K562 (cell line): ENCODE data around the gene POLR2L. TPM values are rescaled to one million over a fixed set of nuclear protein-coding genes. Genes with fewer than 3 reads are reported as not detected.

ENCODE experiments used
- ATAC-seq: fragments of 200-7000 bp; cut with Tn5 transposase; 3 replicates; pipeline ENCODE4 v1.9.1; 2020; ENCODE audit warnings: moderate library complexity
- BruUV-seq: library from RNA; stranded (reverse); fragments of 400-500 nt; replicated peaks from 2 replicates; lab custom pipeline; 2021; lab: Mats Ljungman, UMichigan
- CTCF ChIA-PET: fragments of 300-600 bp; formaldehyde crosslinking; extraction: SDS; loops from one replicate; lab custom pipeline; 2021; ENCODE audit warnings: low intra/inter-chr PET ratio; lab: Yijun Ruan, JAX
- POLR2A ChIA-PET: fragments of 300-600, 350-650 bp; sonication (Branson Sonifier 250); formaldehyde crosslinking; extraction: SDS; loops from one replicate; lab custom pipeline; 2021; ENCODE audit warnings: antibody characterized with exemption, inconsistent platforms; lab: Yijun Ruan, JAX
- DNase-seq, 4 experiments: peaks; one replicate each; pipeline versions ENCODE4 v3.0.0 to v3.0.0-alpha.2; 2011 to 2018; ENCODE audit warnings: low spot score in 3 of 4, mixed read lengths in 3 of 4; ENCODE audit errors: extremely low read depth in 1 of 4
- FAIRE-seq: peaks from 2 replicates; lab custom pipeline; 2011; peaks lifted over from hg19 to GRCh38; lab: Jason Lieb, UNC
- H2AFZ ChIP-seq: 2 replicates; pipeline ENCODE4 v1.6.0; 2011; ENCODE audit warnings: low read depth, low read length, control low read depth, inconsistent platforms
- H3K27ac ChIP-seq: fragments of 200-600 bp; 3 replicates; pipeline ENCODE4 v1.8.0; 2011; ENCODE audit warnings: low read depth, mild to moderate bottlenecking, control low read depth, inconsistent platforms, low read length, moderate library complexity, mixed read lengths; ENCODE audit errors: extremely low read depth
- H3K27me3 ChIP-seq, 2 experiments: fragments of 300-600 bp in 1 of 2; 2 replicates in 1 of 2; 3 replicates in 1 of 2; pipeline versions ENCODE4 v1.6.0 to v1.8.0; 2011; ENCODE audit warnings: inconsistent platforms in 2 of 2, low read length in 2 of 2, mild to moderate bottlenecking in 1 of 2, mixed read lengths in 1 of 2, moderate library complexity in 1 of 2; ENCODE audit not compliant: control insufficient read depth in 2 of 2, insufficient read depth in 2 of 2
- H3K36me3 ChIP-seq: fragments of 300-600 bp; 3 replicates; pipeline ENCODE4 v1.8.0; 2011; ENCODE audit warnings: mild to moderate bottlenecking, low read length, inconsistent platforms; ENCODE audit not compliant: control insufficient read depth, insufficient read depth
- H3K4me1 ChIP-seq, 2 experiments: fragments of 200-600 bp in 1 of 2; replicated peaks in 1 of 2; 2 replicates in 1 of 2; 3 replicates in 1 of 2; pipeline versions ENCODE4 v1.5.1 to v1.8.0; 2011; ENCODE audit warnings: inconsistent platforms in 2 of 2, low read length in 2 of 2, mild to moderate bottlenecking in 1 of 2, mixed read lengths in 1 of 2, moderate library complexity in 1 of 2; ENCODE audit not compliant: control insufficient read depth in 2 of 2, insufficient read depth in 2 of 2
- H3K4me2 ChIP-seq: 2 replicates; pipeline ENCODE4 v1.6.1; 2011; ENCODE audit warnings: low read length, control low read depth, inconsistent platforms, mixed read lengths; ENCODE audit not compliant: insufficient read depth
- H3K4me3 ChIP-seq: fragments of 200-600 bp; sonication (generic), shearing (Covaris generic); 2 replicates; pipeline ENCODE4 v1.5.1; 2016; ENCODE audit warnings: control low read depth, inconsistent platforms
- H3K79me2 ChIP-seq: fragments of 200-600 bp; 3 replicates; pipeline ENCODE4 v1.8.0; 2011; ENCODE audit warnings: low read length, inconsistent platforms; ENCODE audit not compliant: control insufficient read depth, insufficient read depth
- H3K9ac ChIP-seq, 2 experiments: 2 replicates each; pipeline versions ENCODE4 v1.6.0 to v1.6.1; 2011; ENCODE audit warnings: low read depth in 2 of 2, low read length in 2 of 2, control low read depth in 1 of 2, inconsistent platforms in 1 of 2, mild to moderate bottlenecking in 1 of 2, mixed read lengths in 1 of 2; ENCODE audit not compliant: insufficient read depth in 1 of 2
- H3K9me1 ChIP-seq: one replicate; pipeline ENCODE4 v1.6.0; 2011; ENCODE audit warnings: inconsistent platforms, mild to moderate bottlenecking, low read length, moderate library complexity; ENCODE audit not compliant: control insufficient read depth, insufficient read depth
- H3K9me3 ChIP-seq: replicated peaks from 2 replicates; pipeline ENCODE4 v1.5.1; 2011; ENCODE audit warnings: low read depth, low read length, inconsistent platforms; ENCODE audit not compliant: control insufficient read depth, insufficient read depth
- H4K20me1 ChIP-seq: replicated peaks from 2 replicates; pipeline ENCODE4 v1.6.1; 2011; ENCODE audit warnings: low read length, inconsistent platforms, mixed read lengths; ENCODE audit not compliant: control insufficient read depth, insufficient read depth
- CBX5 ChIP-seq: IDR thresholded peaks from 2 replicates; pipeline ENCODE4 v1.6.1; 2014; ENCODE audit warnings: low read depth, borderline replicate concordance
- FOXP1 ChIP-seq: sonication (generic); formaldehyde crosslinking; IDR thresholded peaks from 2 replicates; pipeline ENCODE4 v1.8.0; 2022; ENCODE audit warnings: mild to moderate bottlenecking, missing genetic modification reagents
- PCBP1 ChIP-seq: fragments of 200-400 bp; formaldehyde crosslinking; IDR thresholded peaks from 2 replicates; pipeline ENCODE4 v1.6.1; 2018; ENCODE audit warnings: mild to moderate bottlenecking, low read depth, low read length; ENCODE audit not compliant: poor library complexity, severe bottlenecking
- PCBP2 ChIP-seq: fragments of 200-400 bp; formaldehyde crosslinking; IDR thresholded peaks from 2 replicates; pipeline ENCODE4 v1.6.1; 2018; ENCODE audit warnings: low read length, low read depth, mild to moderate bottlenecking, moderate library complexity; ENCODE audit not compliant: poor library complexity, severe bottlenecking
- POLR2H ChIP-seq: IDR thresholded peaks from 2 replicates; pipeline ENCODE4 v1.6.1; 2016; ENCODE audit warnings: missing genetic modification characterization, low read depth, mild to moderate bottlenecking, control low read depth, missing compliant biosample characterization, moderate library complexity
- SAFB ChIP-seq: fragments of 200-400 bp; formaldehyde crosslinking; IDR thresholded peaks from 2 replicates; pipeline ENCODE4 v1.6.1; 2017; ENCODE audit warnings: low read depth, low read length, borderline replicate concordance
- SPI1 ChIP-seq: IDR thresholded peaks from 2 replicates; pipeline ENCODE4 v1.6.1; 2011; ENCODE audit warnings: low read depth, low read length, control low read depth, borderline replicate concordance
- STAG1 ChIP-seq: sonication (generic); formaldehyde crosslinking; IDR thresholded peaks from 2 replicates; pipeline ENCODE4 v1.5.0; 2020; ENCODE audit warnings: missing genetic modification reagents, borderline replicate concordance
- ZEB2 ChIP-seq: fragments of 450-650 bp; IDR thresholded peaks from 2 replicates; pipeline ENCODE4 v1.6.1; 2016
- WGBS: fragments of 100-300 bp; shearing (Covaris generic); methylation state at CpG from one replicate; pipeline ENCODE4 v1.1.6; 2016; ENCODE audit warnings: low coverage, mixed read lengths; ENCODE audit not compliant: insufficient coverage; ENCODE audit errors: missing lambda C conversion rate; 5-methylcytosine and 5-hydroxymethylcytosine counted together
- in situ Hi-C: fragments of 300-500 bp; cut with MboI; formaldehyde crosslinking; loops from 4 replicates; pipeline ENCODE4 v1.15.0; 2018; ENCODE audit warnings: inconsistent platforms, mixed read lengths
- intact Hi-C: fragments of 100-400 bp; cut with micrococcal nuclease; formaldehyde crosslinking; loops from 2 replicates; pipeline ENCODE4 v1.14.2; 2022
- polyA plus RNA-seq, 8 experiments: library from polyadenylated mRNA; depleted of rRNA in 4 of 8; stranded (reverse) in 5 of 8; unstranded in 3 of 8; fragments of >200 nt; fragmentation: Nextera tagmentation in 2 of 8; fragmentation: Illumina TruSeq in 1 of 8; extraction: Ambion mirVana in 2 of 8; extraction: Trizol in 1 of 8; gene quantifications; 2 replicates each; pipeline versions ENCODE4 v1.2.1 to v1.2.3, GENCODE V29; 2011 to 2014; ENCODE audit warnings: inconsistent platforms in 1 of 8, missing spikeins in 1 of 8
- total RNA-seq, 7 experiments: library from RNA; depleted of rRNA in 6 of 7; stranded (reverse); fragments of >200 nt in 6 of 7; fragmentation: Illumina TruSeq in 2 of 7; extraction: Trizol in 2 of 7; gene quantifications; 2 replicates each; pipeline versions ENCODE4 v1.2.1 to v1.2.3, GENCODE V29; 2011 to 2021; ENCODE audit warnings: low replicate concordance in 1 of 7
- TF ChIP-seq, protein P1 (sequence below): sonication (generic); formaldehyde crosslinking; IDR thresholded peaks from 2 replicates; pipeline ENCODE4 v1.8.1; 2023; ENCODE audit warnings: mild to moderate bottlenecking, missing genetic modification reagents

Gene POLR2L
- total and polyA plus RNA-seq, 9 of the 15 experiments (the other 6 are each of a cell fraction or from before 2014, with no cell fraction given): 38.3 to 688 (median 108) TPM

GRCh38 chr11:849104-849824 is 6.9 kb upstream of the POLR2L start:
- no peak overlapping the region for H3K9ac ChIP-seq
- no peaks in the 10 kb centered on the region for H3K36me3 ChIP-seq
- POLR2A ChIA-PET: no interaction called here
- CTCF ChIA-PET: interaction anchor here (0.6 to 1.1 kb wide), 2 partner anchors 201 to 203 kb away, joined by 3 to 4 read pairs; no protein-coding TSS in a partner anchor
- DNase-seq (no peak), FAIRE-seq (no peak), ATAC-seq (no peak)
- TF ChIP-seq CBX5: no peak
- TF ChIP-seq, protein P1, sequence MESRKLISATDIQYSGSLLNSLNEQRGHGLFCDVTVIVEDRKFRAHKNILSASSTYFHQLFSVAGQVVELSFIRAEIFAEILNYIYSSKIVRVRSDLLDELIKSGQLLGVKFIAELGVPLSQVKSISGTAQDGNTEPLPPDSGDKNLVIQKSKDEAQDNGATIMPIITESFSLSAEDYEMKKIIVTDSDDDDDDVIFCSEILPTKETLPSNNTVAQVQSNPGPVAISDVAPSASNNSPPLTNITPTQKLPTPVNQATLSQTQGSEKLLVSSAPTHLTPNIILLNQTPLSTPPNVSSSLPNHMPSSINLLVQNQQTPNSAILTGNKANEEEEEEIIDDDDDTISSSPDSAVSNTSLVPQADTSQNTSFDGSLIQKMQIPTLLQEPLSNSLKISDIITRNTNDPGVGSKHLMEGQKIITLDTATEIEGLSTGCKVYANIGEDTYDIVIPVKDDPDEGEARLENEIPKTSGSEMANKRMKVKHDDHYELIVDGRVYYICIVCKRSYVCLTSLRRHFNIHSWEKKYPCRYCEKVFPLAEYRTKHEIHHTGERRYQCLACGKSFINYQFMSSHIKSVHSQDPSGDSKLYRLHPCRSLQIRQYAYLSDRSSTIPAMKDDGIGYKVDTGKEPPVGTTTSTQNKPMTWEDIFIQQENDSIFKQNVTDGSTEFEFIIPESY: peak; percentile 81
- peak; percentile 17 for TF ChIP-seq PCBP1
- no peak for TF ChIP-seq SAFB
- TF ChIP-seq STAG1 (CRISPR knock-in tag): no peak
- TF ChIP-seq POLR2H (tag): no peak
- TF ChIP-seq ZEB2: no peak
- TF ChIP-seq SPI1: no peak
- no peak for TF ChIP-seq PCBP2
- TF ChIP-seq FOXP1: no peak
- no peaks in the 10 kb centered on the region for H3K79me2 ChIP-seq
- 98% methylated on average over 16 of the region's 71 CpGs for WGBS
- no peaks in the 10 kb centered on the region; the same call in 1 of the 2 replicates for H4K20me1 ChIP-seq
- no peaks in the 10 kb centered on the region for H3K9me1 ChIP-seq
- no peaks in the 10 kb centered on the region for H3K9me3 ChIP-seq
- H3K4me2 ChIP-seq: no peak overlapping the region
- no peaks in the 10 kb centered on the region for H3K27me3 ChIP-seq
- BruUV-seq: no TSS peak
- H3K27ac ChIP-seq: no peak overlapping the region
- H3K4me3 ChIP-seq: no peak overlapping the region
- intact Hi-C loops (loop anchor here (5.0 to 10.0 kb wide), 2 partner anchors 66 to 203 kb away; partner anchors contain the start of gene CHID1), in situ Hi-C loops (no loop called here)
- peaks cover 7 to 84% of the 10 kb centered on the region in 2 experiments for H3K4me1 ChIP-seq
- H2AFZ ChIP-seq: no peak overlapping the region
